ENCODE results near the gene LITAFD. TPM values are rescaled to one million over a fixed set of nuclear protein-coding genes. Genes with fewer than 3 reads are reported as not detected.

The LITAFD gene
- total and polyA plus RNA-seq, 2 experiments from 2014 or later: 0.43 TPM; not detected in 1

DNA sequence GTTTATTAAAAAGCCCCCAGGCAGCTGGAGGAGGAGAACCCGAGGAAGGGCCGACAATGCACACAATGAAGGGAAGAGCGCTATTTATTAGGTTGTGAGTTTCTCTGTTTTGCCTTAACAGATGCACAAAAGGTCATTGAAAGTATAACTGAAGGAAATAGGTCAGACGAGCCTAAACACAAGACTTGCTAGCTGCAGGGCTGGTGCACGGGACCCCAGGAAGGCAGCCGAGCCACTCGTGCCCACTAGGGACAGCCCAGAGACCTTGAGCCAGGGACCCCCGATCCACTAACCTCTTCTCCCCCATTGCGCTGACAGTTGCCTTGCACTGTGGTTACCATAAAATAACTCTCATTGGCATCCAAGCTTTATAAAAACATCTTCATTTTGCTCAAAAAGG lies 11.3 kb downstream of the LITAFD start:
- no peaks in the 10 kb centered on the region for H3K9me3 ChIP-seq (ENCODE audit: low read depth)
- no peak overlapping the region for H3K4me3 ChIP-seq
- TF ChIP-seq, protein P1, sequence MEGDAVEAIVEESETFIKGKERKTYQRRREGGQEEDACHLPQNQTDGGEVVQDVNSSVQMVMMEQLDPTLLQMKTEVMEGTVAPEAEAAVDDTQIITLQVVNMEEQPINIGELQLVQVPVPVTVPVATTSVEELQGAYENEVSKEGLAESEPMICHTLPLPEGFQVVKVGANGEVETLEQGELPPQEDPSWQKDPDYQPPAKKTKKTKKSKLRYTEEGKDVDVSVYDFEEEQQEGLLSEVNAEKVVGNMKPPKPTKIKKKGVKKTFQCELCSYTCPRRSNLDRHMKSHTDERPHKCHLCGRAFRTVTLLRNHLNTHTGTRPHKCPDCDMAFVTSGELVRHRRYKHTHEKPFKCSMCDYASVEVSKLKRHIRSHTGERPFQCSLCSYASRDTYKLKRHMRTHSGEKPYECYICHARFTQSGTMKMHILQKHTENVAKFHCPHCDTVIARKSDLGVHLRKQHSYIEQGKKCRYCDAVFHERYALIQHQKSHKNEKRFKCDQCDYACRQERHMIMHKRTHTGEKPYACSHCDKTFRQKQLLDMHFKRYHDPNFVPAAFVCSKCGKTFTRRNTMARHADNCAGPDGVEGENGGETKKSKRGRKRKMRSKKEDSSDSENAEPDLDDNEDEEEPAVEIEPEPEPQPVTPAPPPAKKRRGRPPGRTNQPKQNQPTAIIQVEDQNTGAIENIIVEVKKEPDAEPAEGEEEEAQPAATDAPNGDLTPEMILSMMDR (IDR thresholded peaks at IDR 0.05; ENCODE audit: low read depth, low read length): no peak
- no peak overlapping the region for H3K27ac ChIP-seq
- no peak for DNase-seq (ENCODE audit: low read depth in 1 of 2, low spot score in 1 of 2)
- H3K4me1 ChIP-seq (ENCODE audit: low read depth): no peaks in the 10 kb centered on the region
- no peaks in the 10 kb centered on the region for H3K27me3 ChIP-seq
- peaks cover 58% of the 10 kb centered on the region for H3K36me3 ChIP-seq

DNA sequence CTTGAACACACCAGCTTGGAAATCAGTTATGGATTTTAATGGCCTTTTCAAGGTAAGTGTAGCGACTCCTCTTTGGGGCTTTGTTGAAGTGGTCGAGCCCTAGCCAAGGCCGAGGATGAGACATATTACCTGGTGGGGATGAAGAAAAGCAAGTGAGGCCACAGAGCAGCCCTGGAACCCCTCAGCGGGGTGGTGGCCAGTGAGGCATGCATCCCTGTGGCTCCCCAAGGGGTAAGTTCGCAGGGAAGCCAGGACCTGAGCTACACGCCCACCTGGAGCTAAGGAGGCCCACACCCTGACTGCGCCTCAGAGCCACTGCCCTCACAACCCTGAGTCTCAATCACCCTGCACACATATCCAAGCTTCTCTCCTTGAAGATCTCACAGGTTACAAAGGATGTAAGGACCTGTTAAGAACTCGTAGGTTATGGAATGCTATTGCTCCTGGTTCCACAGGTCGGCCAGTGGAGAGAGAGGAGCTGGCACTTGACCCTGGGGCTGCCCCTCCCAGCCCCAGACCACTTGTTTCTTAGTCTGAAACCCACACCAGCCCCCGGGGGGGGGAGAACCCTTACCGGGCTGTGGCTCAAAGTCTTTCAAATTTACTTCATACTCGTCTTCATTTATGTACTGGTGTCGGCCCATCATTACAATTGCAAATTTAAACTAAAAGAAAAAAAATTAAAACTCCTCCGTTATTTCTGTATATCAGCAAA lies 12.0 kb downstream of the LITAFD start:
- no peaks in the 10 kb centered on the region for H3K27me3 ChIP-seq
- no peak overlapping the region for H3K27ac ChIP-seq
- no peak overlapping the region for H3K4me3 ChIP-seq
- no peaks in the 10 kb centered on the region for H3K4me1 ChIP-seq (ENCODE audit: low read depth)
- H3K36me3 ChIP-seq: peaks cover 65% of the 10 kb centered on the region
- TF ChIP-seq, protein P1 (IDR thresholded peaks at IDR 0.05; ENCODE audit: low read depth, low read length): no peak
- no peak for DNase-seq (ENCODE audit: low read depth in 1 of 2, low spot score in 1 of 2)
- H3K9me3 ChIP-seq (ENCODE audit: low read depth): no peaks in the 10 kb centered on the region

DNA sequence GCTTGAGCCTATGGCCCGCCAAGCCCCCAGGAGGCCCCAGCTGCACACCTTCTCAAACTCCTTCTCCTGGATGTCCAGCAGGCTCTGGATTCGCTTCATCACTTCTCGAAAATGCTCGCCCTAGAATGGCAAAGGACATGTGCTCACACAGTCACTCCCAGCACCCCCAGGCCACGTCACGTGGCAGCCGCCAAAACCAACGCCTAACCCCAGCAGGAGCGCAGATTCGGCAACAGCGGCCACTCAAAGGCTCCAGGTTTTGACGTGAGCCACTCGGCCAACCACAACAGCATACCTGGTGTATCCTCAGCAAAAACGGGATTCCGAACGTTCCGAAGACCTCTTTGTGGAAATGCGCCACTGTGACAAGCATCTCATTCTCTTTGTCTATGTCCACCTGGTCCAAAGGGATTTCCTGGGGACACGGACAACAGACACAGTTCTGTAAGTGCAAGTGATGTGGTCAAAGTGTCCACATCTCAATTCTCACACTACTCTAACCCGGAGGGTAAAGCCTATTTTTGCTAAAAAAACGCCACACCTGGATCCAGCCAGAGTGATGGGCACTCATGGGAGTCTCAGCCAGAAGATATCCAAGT lies 12.7 kb downstream of the LITAFD start:
- Histone ChIP-seq H3K9me3 (ENCODE audit: low read depth) (no peaks in the 10 kb centered on the region), H3K4me1 (ENCODE audit: low read depth) (no peaks in the 10 kb centered on the region), H3K27me3 (no peaks in the 10 kb centered on the region), H3K36me3 (peaks cover 68% of the 10 kb centered on the region), H3K27ac (no peak overlapping the region), H3K4me3 (no peak overlapping the region)
- TF ChIP-seq, protein P1 (IDR thresholded peaks at IDR 0.05; ENCODE audit: low read depth, low read length): no peak
- no peak for DNase-seq (ENCODE audit: low read depth in 1 of 2, low spot score in 1 of 2)

DNA sequence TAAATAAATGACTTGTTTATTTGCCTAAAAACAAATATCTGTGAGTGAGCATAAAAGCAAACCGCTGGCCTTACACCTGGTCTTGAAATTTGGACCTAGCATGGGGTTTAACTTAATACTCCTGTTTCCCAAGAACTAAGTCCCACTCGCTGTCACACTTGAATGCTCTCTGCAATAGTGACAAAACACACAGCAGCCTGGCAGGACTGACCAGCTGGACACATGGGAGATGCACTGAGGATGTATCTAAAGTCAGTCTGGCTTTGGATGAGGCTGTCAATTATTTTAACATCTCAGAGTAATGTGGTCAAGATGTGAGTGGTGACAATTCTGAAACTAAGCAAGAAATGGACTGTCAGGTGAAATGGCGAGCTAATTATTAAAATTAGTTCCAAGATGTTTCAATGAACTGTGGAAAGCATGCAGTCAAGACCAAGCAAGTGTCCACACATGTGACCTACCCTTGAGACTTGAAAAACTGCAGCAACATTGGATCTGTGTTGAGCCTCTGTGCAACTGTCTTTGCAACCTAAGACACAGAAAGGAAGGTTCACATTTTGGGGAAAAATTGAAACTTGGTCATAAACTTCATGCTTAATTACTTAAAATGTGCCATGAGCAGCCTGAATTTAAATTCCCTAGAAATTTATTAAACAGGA lies 16.6 kb downstream of the LITAFD start:
- H3K4me3 ChIP-seq: no peak overlapping the region
- H3K36me3 ChIP-seq: peaks cover 87% of the 10 kb centered on the region
- H3K27me3 ChIP-seq: no peaks in the 10 kb centered on the region
- no peak overlapping the region for H3K27ac ChIP-seq
- H3K9me3 ChIP-seq (ENCODE audit: low read depth): no peaks in the 10 kb centered on the region
- TF ChIP-seq, protein P1 (IDR thresholded peaks at IDR 0.05; ENCODE audit: low read depth, low read length): no peak
- H3K4me1 ChIP-seq (ENCODE audit: low read depth): no peaks in the 10 kb centered on the region
- DNase-seq (ENCODE audit: low read depth in 1 of 2, low spot score in 1 of 2): no peak

DNA sequence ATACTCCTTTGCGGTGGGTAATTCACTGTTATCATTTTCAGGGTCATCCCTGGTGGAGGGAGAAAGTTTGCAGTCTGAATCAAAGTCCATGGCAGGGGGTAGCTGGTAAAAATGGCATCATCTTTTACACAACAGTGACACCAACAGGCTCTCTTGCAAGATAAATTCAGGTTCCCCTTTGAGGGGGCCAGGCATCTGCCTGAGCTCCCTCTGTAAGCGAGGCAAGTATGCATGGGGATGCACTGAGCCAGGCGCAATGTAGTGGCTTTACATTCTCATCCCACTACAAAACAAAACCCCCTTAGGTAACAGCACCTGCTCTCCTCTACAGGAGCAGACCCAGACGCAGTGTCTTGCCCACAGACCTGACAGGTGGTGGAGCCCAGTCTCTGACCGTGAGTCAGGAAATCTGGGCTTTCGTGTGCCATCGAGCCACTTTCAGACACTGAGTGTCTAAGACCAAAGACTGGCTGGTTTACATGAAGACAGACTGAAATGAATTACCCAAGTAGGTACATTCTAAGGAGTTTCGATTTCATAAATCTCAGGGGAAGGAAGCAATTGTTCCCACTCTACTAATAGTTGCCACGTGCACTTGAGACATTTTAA lies 17.7 kb downstream of the LITAFD start:
- TF ChIP-seq, protein P1 (IDR thresholded peaks at IDR 0.05; ENCODE audit: low read depth, low read length): no peak
- H3K36me3 ChIP-seq: peaks cover 77% of the 10 kb centered on the region
- H3K9me3 ChIP-seq (ENCODE audit: low read depth): no peaks in the 10 kb centered on the region
- H3K4me3 ChIP-seq: no peak overlapping the region
- DNase-seq (ENCODE audit: low read depth in 1 of 2, low spot score in 1 of 2): no peak
- H3K27me3 ChIP-seq: no peaks in the 10 kb centered on the region
- H3K27ac ChIP-seq: no peak overlapping the region
- H3K4me1 ChIP-seq (ENCODE audit: low read depth): no peaks in the 10 kb centered on the region

Measured in cardiac muscle cell (in vitro differentiated cells and primary cell).